Putamen (tissue), 1 donor: ENCODE data around the gene LIF.

Experiments
- DNase-seq: peaks from one replicate; pipeline ENCODE4 v3.0.0-alpha.2; 2016; ENCODE audit warnings: low spot score

Gene LIF

DNA sequence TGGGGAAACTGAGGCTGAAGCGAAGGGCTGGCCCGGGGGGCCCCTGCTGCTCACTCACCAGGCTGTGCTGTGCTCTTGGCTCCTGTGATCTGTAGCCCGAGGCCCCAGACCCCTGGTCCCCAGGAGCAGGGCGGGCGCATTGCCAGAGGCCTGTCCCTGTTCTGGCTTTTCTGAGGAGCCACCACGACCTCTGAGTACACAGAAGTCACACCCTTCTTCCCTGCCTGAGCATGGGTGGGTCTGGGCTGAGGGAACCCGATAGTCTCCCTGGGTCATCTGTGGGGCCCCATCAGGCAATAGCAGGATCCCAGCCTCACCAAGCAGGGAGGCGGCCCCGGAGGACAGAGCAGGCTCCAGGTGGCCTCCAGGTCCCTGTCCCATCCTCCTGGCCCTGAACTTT, 37.6 kb upstream of the LIF start:
- DNase-seq, result no peak

DNA sequence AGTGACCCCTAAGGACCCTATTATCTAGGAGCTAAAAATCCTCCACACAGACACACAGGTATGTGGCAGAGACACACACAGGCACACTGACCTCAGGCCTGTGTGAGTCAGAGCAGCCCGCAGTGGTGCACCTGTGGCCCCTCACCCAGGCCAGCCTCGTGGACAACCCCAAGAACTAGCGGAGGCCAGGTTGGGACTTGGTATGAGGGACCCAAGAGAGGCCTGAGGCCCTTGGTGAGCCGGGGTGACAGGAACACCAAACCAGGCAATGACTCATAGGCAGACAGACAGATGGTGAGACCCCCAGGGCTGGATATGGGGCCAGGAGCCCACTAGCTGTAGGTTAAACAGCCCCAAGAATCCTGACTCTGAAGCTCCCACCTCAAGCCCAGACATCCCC, 36.8 kb upstream of the LIF start:
- no peak for DNase-seq

DNA sequence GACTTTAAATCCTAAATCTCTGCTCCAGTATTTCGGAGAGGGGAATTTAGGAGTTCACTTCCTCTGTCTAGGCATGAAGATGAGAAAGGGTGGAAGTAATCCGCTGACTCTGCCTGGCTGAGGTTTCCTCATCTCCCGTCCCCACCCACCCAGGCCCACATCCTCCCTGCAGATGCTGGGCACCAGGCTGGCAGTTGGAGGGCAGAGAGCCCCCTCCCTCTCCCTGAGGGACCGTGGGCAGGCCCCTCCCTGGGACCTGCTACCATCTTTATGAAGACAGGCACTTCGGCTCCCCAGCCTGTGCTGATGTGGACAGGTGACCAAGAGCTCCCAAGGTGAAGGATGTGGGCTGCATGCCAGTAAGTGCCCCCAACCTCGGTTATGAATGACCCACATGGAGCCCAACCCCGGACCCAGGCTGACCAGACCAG, 36.1 kb upstream of the LIF start:
- DNase-seq, result no peak

DNA sequence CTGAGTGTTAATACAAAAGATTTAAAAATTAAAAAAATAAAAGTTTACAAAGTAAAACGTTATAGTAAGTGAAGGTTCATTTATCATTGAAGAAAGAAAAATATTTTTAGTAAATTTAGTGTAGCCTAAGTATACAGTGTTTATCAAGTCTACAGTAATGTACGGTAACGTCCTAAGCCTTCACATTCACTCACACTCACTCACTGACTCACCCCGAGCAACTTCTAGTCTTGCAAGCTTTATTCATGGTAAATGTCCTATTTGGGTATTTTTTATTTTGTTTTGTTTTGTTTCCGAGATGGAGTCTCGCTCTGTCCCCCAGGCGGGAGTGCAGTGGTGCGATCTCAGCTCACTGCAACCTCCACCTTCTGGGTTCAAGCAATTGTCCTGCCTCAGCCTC, 33.9 kb upstream of the LIF start:
- no peak for DNase-seq

- DNase-seq, result no peak
Observed at GRCh38 chr22:30279932-30280331, 33.4 kb upstream of the LIF start.

- DNase-seq, result no peak
Observed at GRCh38 chr22:30279046-30279788, 32.7 kb upstream of the LIF start.

DNA sequence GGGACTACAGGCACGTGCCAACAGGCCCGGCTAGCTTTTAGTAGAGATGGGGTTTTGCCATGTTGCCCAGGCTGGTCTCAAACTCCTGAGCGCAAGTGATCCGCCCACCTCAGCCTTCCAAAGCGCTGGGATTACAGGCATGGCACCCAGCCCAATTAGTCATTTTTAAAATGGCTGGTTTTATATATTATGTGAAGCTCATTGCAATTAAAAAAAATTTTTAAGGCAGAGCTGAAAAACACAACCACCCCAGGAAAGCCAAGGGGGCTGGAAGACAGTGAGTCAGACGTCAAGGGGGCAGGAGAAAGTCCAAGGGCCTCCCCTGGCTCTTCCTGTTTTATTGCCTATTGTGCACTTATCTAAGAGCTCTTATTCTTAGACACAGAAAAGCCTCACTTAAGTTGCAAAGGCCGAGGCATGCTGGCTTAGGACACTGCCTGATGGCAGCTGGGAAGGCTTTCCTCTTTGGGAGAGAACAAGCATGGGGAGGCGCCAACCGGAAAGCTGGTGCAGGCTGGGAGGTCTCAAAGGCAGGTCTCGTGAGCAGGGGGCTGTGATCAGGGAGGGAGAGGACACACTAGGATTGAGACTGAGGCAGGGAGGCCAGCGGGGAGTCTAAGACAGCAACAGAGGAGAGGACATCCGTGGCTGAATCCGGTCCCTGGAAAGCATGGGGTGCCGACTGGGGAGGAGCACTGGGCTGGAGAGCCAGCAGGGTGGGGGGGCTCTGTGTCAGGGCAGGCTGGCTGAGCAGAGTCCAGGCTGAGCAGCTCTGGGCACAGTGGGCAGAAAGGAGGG, 31.2 kb upstream of the LIF start:
- no peak for DNase-seq

GRCh38 chr22:30276039-30276438, 29.5 kb upstream of the LIF start:
- no peak for DNase-seq

GRCh38 chr22:30275625-30276024, 29.1 kb upstream of the LIF start:
- no peak for DNase-seq

- DNase-seq, result no peak
Observed at GRCh38 chr22:30274437-30274812, 27.9 kb upstream of the LIF start.

DNA sequence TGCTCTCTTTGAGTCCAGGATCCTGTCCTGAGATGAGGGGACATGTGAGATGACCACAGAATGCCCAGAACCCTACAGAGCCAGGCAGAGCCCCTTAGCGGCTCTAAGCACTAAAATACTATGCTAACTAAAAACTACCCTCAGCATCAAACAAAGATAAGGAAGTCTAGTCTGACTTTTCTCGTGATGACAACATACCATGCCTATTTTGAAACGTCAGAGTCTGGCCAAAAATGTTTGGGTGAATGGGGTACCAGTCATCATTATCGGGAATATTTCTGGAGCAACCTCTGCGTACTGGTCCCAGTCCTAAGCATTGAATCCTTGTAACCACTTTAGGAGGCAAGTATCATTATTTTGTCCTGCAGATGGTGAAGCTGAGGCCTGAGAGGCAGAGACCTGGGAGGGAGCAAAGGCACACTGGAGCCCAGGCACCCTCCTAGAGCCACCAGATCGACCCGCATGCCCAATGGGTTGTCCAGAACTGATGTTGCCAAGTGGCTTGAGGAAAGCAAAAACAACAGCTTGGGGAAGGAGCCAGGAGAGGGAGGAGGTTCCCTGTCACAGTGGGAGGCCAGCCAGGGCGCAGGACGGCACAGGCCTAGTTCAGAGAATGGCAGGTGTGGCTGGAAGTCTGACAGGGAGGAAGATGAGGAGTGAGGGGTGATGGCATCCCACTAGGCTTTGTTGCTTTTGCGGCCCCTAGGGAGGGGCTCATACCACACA, 27.3 kb upstream of the LIF start:
- DNase-seq, result no peak

DNA sequence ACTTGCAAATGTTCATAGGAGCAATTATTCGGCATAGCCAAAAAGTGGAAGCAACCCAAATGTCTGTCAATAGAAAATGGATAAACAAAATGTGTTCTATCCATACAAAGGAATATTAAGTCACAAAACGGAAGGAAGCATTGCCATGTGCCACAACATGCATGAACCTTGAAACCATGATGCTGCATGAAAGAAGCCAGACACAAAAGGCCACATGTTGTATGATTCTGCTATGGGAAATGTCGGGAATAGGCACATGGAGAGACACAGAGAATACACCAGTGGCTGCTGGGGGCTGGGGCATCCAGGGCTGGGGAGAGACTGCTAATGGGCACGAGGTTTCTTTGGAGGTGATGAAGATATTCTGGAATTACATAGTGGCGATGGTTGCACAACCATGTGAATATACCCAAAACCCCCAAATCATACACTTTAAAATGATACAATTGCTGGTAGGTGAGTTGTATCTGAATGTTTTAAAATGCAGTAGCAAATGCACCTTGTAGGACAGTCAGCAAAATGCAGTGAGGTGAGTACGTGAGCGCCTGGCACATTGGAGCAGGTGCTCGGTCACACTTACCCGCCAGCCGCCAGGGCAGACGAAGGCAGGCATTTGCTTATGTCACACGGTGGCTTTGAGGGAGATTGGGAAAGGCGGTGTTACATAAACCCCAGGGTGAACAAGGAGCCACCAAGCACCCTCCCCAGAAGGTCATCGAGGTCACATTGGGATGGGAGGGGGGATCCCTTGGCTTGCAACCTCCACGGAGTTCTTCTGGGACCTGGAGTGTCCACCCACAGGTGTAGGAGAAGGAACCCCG, 26.4 kb upstream of the LIF start:
- no peak for DNase-seq

GRCh38 chr22:30270832-30271231, 24.3 kb upstream of the LIF start:
- peak; percentile 60 for DNase-seq

- DNase-seq, result no peak
Observed at GRCh38 chr22:30268331-30268730, 21.8 kb upstream of the LIF start.

DNA sequence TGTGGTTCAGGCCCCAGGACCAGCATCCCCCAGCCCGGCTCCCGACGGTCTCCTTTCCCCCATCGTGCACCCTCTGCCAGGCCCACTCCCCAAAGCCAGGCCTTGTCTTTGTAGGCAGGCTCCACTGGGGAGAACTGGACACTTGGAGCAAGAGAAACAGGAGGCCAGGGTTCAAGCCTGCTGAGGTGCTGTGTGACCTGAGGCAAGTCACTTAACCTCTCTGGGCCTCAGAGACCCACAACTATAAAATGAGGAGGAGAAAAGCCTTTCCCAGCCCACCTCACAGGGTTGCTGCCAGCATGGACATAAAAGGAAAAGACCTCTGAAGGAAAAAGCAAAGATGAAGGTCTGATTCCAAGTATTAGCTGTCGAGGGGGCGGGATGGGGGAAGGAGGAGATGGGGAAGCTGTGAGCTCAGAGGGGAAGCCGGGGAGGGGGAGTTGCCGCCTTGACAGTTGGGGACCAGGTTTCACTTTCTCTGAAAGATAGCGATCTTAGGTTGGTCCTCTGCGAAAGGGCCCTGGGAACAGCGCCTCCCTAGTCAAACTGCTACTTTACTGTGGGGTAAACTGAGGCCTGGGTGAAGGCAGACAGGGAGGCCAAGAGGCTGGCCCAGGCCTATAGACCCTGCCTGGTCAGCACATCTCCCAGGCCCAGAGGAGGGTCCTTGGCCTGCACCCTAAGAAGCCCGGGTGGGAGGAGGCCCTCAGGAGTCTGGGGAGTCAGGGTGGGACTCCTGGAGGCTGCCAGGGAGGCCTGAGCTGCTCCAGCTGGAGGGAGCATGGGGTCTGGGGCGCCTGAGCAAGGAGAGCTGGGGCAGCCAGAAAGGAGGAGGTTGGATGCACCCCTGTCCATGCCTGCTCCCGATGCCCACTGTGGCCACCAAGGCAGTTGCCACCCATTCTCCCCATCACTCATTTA, 21.1 kb upstream of the LIF start:
- DNase-seq, result no peak

- no peak for DNase-seq
Observed at GRCh38 chr22:30266445-30267381, 20.2 kb upstream of the LIF start, which contains the start of gene OSM. OSM (minus strand) TSS chr22:30266851; CDS start chr22:30266799, 52 bp downstream.

DNA sequence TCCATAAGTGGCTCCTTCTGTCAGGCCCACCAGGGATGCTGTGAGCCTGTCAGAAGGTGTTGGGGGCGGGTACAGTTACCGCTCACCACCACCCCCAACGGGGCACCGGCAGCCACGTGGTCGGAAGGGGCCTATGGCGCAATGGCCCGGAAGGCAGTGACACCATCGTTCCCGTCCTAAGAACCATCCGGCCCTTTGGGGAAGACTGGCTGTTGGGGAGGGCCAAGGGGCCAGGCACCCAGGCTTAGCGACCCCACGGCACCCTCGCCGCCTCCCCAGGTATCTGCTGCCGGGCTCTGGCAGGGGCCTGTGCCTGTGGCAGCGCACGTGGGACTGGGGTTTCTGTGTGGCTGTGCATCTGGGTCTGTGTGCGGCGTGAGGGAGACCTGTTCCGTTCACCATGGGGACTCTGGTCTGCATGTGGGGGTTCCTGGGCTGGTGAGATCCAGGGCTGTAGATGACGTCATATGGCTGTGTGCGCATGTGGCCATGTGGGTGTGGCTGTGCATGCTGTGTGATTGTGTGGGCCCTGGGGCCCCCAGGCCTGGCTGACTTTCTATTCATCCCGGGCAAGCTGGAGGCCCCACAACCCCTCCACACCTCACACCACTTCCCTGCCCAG, 19.4 kb upstream of the LIF start:
- no peak for DNase-seq

DNA sequence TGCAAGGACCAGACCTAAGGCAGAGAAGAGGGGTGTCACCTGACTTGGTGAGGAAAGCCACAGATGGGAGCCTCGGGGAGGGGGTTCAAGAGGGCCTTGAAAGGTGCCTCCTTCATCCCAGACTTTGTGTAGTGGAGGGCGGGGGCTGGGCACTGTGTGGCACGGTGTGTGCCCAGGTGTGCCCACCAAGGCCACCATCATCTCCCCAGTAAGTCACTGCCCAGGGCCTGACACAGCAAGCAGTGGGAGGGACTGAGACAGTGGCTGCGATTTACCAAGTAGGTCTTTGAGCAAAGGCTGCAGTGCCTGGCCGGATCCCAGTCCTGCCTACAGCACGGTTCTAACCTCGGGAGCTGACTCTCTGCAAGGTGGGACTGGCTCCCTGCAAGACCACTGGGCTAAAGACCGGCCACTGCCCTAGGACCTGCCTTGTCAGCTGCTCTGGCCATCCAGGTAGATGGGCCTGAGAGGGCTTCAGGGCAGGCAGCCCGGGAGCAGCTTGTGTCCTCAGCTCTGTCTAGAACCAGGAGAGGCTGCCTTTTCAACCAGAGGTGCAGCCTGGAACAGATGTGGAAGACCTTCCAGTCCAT, 18.7 kb upstream of the LIF start:
- no peak for DNase-seq

DNA sequence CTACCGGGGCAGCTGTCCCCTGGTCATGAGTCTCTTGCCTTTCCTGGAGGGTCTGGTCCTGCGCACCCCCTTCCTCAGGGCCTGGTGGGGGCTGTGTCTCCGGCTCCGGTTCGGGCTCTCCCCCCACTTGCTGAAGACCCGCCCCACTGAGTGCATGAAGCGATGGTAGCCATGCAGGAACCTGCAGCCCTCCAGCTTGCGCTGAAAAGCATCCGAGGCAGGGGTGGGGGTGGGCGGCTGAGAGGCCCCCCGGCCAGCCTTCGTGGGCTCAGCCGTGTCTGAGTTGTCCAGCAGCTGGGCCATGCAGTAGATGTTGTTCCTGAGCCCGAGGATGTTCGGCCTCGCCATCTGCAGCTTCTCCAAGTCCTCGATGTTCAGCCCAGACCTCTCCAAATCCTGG, 17.3 kb upstream of the LIF start:
- no peak for DNase-seq
